Hepatocyte (in vitro differentiated cells): Measurements from ENCODE around the gene GRN. TPM values are rescaled to one million over a fixed set of nuclear protein-coding genes. Genes with fewer than 3 reads are reported as not detected.
A peak's percentile ranks its signal among the peaks of the same experiment; 100 is the strongest.
"Not testable (repeated sequence)": the region's sequence is repeated elsewhere in the genome, so short reads cannot be mapped to it uniquely, and the experiment has no call there.

Experiments
- DNase-seq: peaks from one replicate; pipeline ENCODE4 v3.0.0-alpha.2; 2016; ENCODE audit warnings: low spot score
- H2AFZ ChIP-seq: fragments of 200-600 bp; sonication (generic); 2 replicates; pipeline ENCODE4 v1.6.0; 2016; ENCODE audit warnings: antibody characterized with exemption, mild to moderate bottlenecking
- H3K27ac ChIP-seq: fragments of 200-600 bp; sonication (generic); 2 replicates; pipeline ENCODE4 v1.5.1; 2016; ENCODE audit warnings: mild to moderate bottlenecking
- H3K27me3 ChIP-seq: fragments of 200-600 bp; sonication (generic); 2 replicates; pipeline ENCODE4 v1.6.1; 2016
- H3K36me3 ChIP-seq: fragments of 200-600 bp; sonication (generic); replicated peaks from 2 replicates; pipeline ENCODE4 v1.5.1; 2016; ENCODE audit warnings: low read depth; ENCODE audit not compliant: insufficient read depth
- H3K4me1 ChIP-seq: fragments of 200-600 bp; sonication (generic); 2 replicates; pipeline ENCODE4 v1.5.1; 2016; ENCODE audit warnings: mild to moderate bottlenecking, moderate library complexity; ENCODE audit not compliant: insufficient read depth
- H3K4me2 ChIP-seq: fragments of 200-600 bp; sonication (generic); 2 replicates; pipeline ENCODE4 v1.6.0; 2016
- H3K4me3 ChIP-seq: fragments of 200-600 bp; sonication (generic); 2 replicates; pipeline ENCODE4 v1.5.1; 2016; ENCODE audit warnings: mild to moderate bottlenecking
- H3K79me2 ChIP-seq: fragments of 200-600 bp; sonication (generic); 2 replicates; pipeline ENCODE4 v1.6.0; 2017; ENCODE audit warnings: mild to moderate bottlenecking
- H3K9me2 ChIP-seq: fragments of 200-600 bp; sonication (generic); replicated peaks from 2 replicates; pipeline ENCODE4 v1.6.0; 2017; ENCODE audit warnings: mild to moderate bottlenecking; ENCODE audit not compliant: insufficient read depth
- H3K9me3 ChIP-seq: fragments of 200-600 bp; sonication (generic); 2 replicates; pipeline ENCODE4 v1.5.1; 2016; ENCODE audit warnings: low read depth, mild to moderate bottlenecking
- H4K20me1 ChIP-seq: fragments of 200-600 bp; sonication (generic); 2 replicates; pipeline ENCODE4 v1.6.0; 2016; ENCODE audit warnings: mild to moderate bottlenecking; ENCODE audit not compliant: insufficient read depth, poor library complexity, severe bottlenecking
- CTCF ChIP-seq: fragments of 200-600 bp; sonication (generic); IDR thresholded peaks from 2 replicates; pipeline ENCODE4 v1.5.1; 2016; ENCODE audit warnings: antibody characterized with exemption, mild to moderate bottlenecking; ENCODE audit not compliant: poor library complexity
- EZH2 ChIP-seq: fragments of 200-600 bp; sonication (generic); IDR thresholded peaks from 2 replicates; pipeline ENCODE4 v1.6.1; 2016; ENCODE audit warnings: antibody characterized with exemption, mild to moderate bottlenecking, borderline replicate concordance
- EZH2phosphoT487 ChIP-seq: fragments of 200-600 bp; sonication (generic); IDR thresholded peaks from one replicate; pipeline ENCODE4 v1.6.1; 2018; ENCODE audit warnings: antibody characterized with exemption, mild to moderate bottlenecking, low read depth, moderate library complexity; ENCODE audit not compliant: unreplicated experiment, severe bottlenecking
- WGBS: methylation state at CpG from one replicate; pipeline ENCODE4 v1.1.6; 2016; ENCODE audit warnings: low lambda C conversion rate; ENCODE audit errors: missing lambda C conversion rate; 5-methylcytosine and 5-hydroxymethylcytosine counted together
- polyA plus RNA-seq: library from polyadenylated mRNA; unstranded; fragments of >200 nt; fragmentation: Nextera tagmentation; extraction: Ambion mirVana; gene quantifications from 2 replicates; pipeline ENCODE4 v1.2.1, GENCODE V29; 2016
- total RNA-seq: library from RNA; depleted of rRNA; stranded (reverse); fragments of >200 nt; gene quantifications from 2 replicates; pipeline ENCODE4 v1.2.3, GENCODE V29; 2014

The GRN gene
- total and polyA plus RNA-seq, 2 experiments from 2014 or later = 299 to 785 TPM

- H4K20me1 ChIP-seq = no peaks in the 10 kb centered on the region
- no peaks in the 10 kb centered on the region for H3K27me3 ChIP-seq
- no peak overlapping the region for H3K4me2 ChIP-seq
- H3K9me2 ChIP-seq = no peaks in the 10 kb centered on the region
- H3K36me3 ChIP-seq = no peaks in the 10 kb centered on the region
- H3K79me2 ChIP-seq = peaks cover 15% of the 10 kb centered on the region
- no peak overlapping the region for H3K4me3 ChIP-seq
- no peaks in the 10 kb centered on the region for H3K4me1 ChIP-seq
- no peak overlapping the region for H2AFZ ChIP-seq
- TF ChIP-seq CTCF (no peak), EZH2phosphoT487 (no peak), EZH2 (no peak)
- WGBS = 94% methylated on average over 11 of the region's 11 CpGs
- H3K27ac ChIP-seq = no peak overlapping the region
- H3K9me3 ChIP-seq = no peaks in the 10 kb centered on the region
- DNase-seq = no peak
These were observed 1.4 kb upstream of the GRN start for GRCh38 chr17:44343510-44344209.

- H3K27me3 ChIP-seq = no peaks in the 10 kb centered on the region
- H3K9me2 ChIP-seq = no peaks in the 10 kb centered on the region
- H3K27ac ChIP-seq = peak overlapping the region; percentile 76
- DNase-seq = peak; percentile 75
- H3K36me3 ChIP-seq = no peaks in the 10 kb centered on the region
- peaks cover 15% of the 10 kb centered on the region for H3K79me2 ChIP-seq
- peak overlapping the region; percentile 89 for H3K4me2 ChIP-seq
- peak overlapping the region; percentile 32 for H2AFZ ChIP-seq
- 3% methylated on average over 21 of the region's 21 CpGs for WGBS
- no peaks in the 10 kb centered on the region for H3K9me3 ChIP-seq
- TF ChIP-seq EZH2phosphoT487 (no peak), CTCF (peak; percentile 43), EZH2 (no peak)
- no peaks in the 10 kb centered on the region for H3K4me1 ChIP-seq
- no peaks in the 10 kb centered on the region for H4K20me1 ChIP-seq
- peak overlapping the region; percentile 70 for H3K4me3 ChIP-seq
These were observed 438 bp downstream of the GRN start for GRCh38 chr17:44345454-44346026.

GRCh38 chr17:44346064-44346844 lies 1.2 kb downstream of the GRN start:
- H2AFZ ChIP-seq = no peak overlapping the region
- WGBS = 81% methylated on average over 13 of the region's 13 CpGs
- no peaks in the 10 kb centered on the region for H3K4me1 ChIP-seq
- TF ChIP-seq CTCF = no peak
- TF ChIP-seq EZH2 = no peak
- no peak for TF ChIP-seq EZH2phosphoT487
- H3K79me2 ChIP-seq = peaks cover 15% of the 10 kb centered on the region
- DNase-seq = no peak
- no peaks in the 10 kb centered on the region for H3K36me3 ChIP-seq
- H4K20me1 ChIP-seq = no peaks in the 10 kb centered on the region
- no peaks in the 10 kb centered on the region for H3K9me3 ChIP-seq
- H3K4me3 ChIP-seq = peak overlapping the region; percentile 70
- no peaks in the 10 kb centered on the region for H3K9me2 ChIP-seq
- H3K27me3 ChIP-seq = no peaks in the 10 kb centered on the region
- H3K4me2 ChIP-seq = peak overlapping the region; percentile 89
- H3K27ac ChIP-seq = peak overlapping the region; percentile 76

GRCh38 chr17:44347206-44348055 lies 2.3 kb downstream of the GRN start:
- peaks cover 15% of the 10 kb centered on the region for H3K79me2 ChIP-seq
- not testable (repeated sequence) for DNase-seq, H2AFZ ChIP-seq, H3K27ac ChIP-seq, H3K4me1 ChIP-seq, H4K20me1 ChIP-seq, H3K9me2 ChIP-seq, H3K9me3 ChIP-seq, H3K36me3 ChIP-seq, H3K4me3 ChIP-seq, H3K4me2 ChIP-seq, H3K27me3 ChIP-seq
- 92% methylated on average over 18 of the region's 18 CpGs for WGBS
